ENCODE results near the gene MAN2C1.

Gene MAN2C1

GRCh38 chr15:75371486-75371885 lies 3.1 kb upstream of the MAN2C1 start:
- no peaks in the 10 kb centered on the region for H3K27me3 ChIP-seq (ENCODE audit: insufficient read depth, poor library complexity, severe bottlenecking)
- no peak overlapping the region for H3K4me3 ChIP-seq (ENCODE audit: severe bottlenecking)
- ATAC-seq (ENCODE audit: low read depth), result no peak
- no peak for DNase-seq (ENCODE audit: low spot score)
- H3K36me3 ChIP-seq (ENCODE audit: low read depth), result peaks cover 76% of the 10 kb centered on the region
- peak overlapping the region; percentile 37 for H3K27ac ChIP-seq (ENCODE audit: poor library complexity, severe bottlenecking)
- no peak for TF ChIP-seq CTCF (IDR thresholded peaks at IDR 0.05; ENCODE audit: poor library complexity, severe bottlenecking)
- peaks cover 9% of the 10 kb centered on the region for H3K4me1 ChIP-seq (ENCODE audit: insufficient read depth, poor library complexity, severe bottlenecking)
- no peaks in the 10 kb centered on the region for H3K9me3 ChIP-seq (ENCODE audit: severe bottlenecking)

- no peak for ATAC-seq (ENCODE audit: low read depth)
- no peaks in the 10 kb centered on the region for H3K27me3 ChIP-seq (ENCODE audit: insufficient read depth, poor library complexity, severe bottlenecking)
- peak overlapping the region; percentile 84 for H3K27ac ChIP-seq (ENCODE audit: poor library complexity, severe bottlenecking)
- peaks cover 76% of the 10 kb centered on the region for H3K36me3 ChIP-seq (ENCODE audit: low read depth)
- no peak for TF ChIP-seq CTCF (IDR thresholded peaks at IDR 0.05; ENCODE audit: poor library complexity, severe bottlenecking)
- H3K9me3 ChIP-seq (ENCODE audit: severe bottlenecking), result no peaks in the 10 kb centered on the region
- H3K4me1 ChIP-seq (ENCODE audit: insufficient read depth, poor library complexity, severe bottlenecking), result peaks cover 9% of the 10 kb centered on the region
- no peak overlapping the region for H3K4me3 ChIP-seq (ENCODE audit: severe bottlenecking)
- DNase-seq (ENCODE audit: low spot score), result no peak
These were observed 1.6 kb upstream of the MAN2C1 start for GRCh38 chr15:75369897-75370581.

- no peak for TF ChIP-seq CTCF (IDR thresholded peaks at IDR 0.05; ENCODE audit: poor library complexity, severe bottlenecking)
- Histone ChIP-seq H3K9me3 (ENCODE audit: severe bottlenecking) (no peaks in the 10 kb centered on the region), H3K27me3 (ENCODE audit: insufficient read depth, poor library complexity, severe bottlenecking) (no peaks in the 10 kb centered on the region), H3K36me3 (ENCODE audit: low read depth) (peaks cover 73% of the 10 kb centered on the region), H3K4me3 (ENCODE audit: severe bottlenecking) (peak overlapping the region; percentile 79), H3K4me1 (ENCODE audit: insufficient read depth, poor library complexity, severe bottlenecking) (peaks cover 9% of the 10 kb centered on the region), H3K27ac (ENCODE audit: poor library complexity, severe bottlenecking) (peak overlapping the region; percentile 84)
- ATAC-seq (ENCODE audit: low read depth), result peak; percentile 3
- no peak for DNase-seq (ENCODE audit: low spot score)
These were observed 357 bp upstream of the MAN2C1 start for GRCh38 chr15:75368689-75369239.

GRCh38 chr15:75367406-75367912 lies 948 bp downstream of the MAN2C1 start:
- H3K36me3 ChIP-seq (ENCODE audit: low read depth), result peaks cover 68% of the 10 kb centered on the region
- no peaks in the 10 kb centered on the region for H3K27me3 ChIP-seq (ENCODE audit: insufficient read depth, poor library complexity, severe bottlenecking)
- TF ChIP-seq CTCF (IDR thresholded peaks at IDR 0.05; ENCODE audit: poor library complexity, severe bottlenecking), result no peak
- DNase-seq (ENCODE audit: low spot score) (no peak), ATAC-seq (ENCODE audit: low read depth) (no peak)
- peaks cover 9% of the 10 kb centered on the region for H3K4me1 ChIP-seq (ENCODE audit: insufficient read depth, poor library complexity, severe bottlenecking)
- peak overlapping the region; percentile 84 for H3K27ac ChIP-seq (ENCODE audit: poor library complexity, severe bottlenecking)
- no peaks in the 10 kb centered on the region for H3K9me3 ChIP-seq (ENCODE audit: severe bottlenecking)
- peak overlapping the region; percentile 79 for H3K4me3 ChIP-seq (ENCODE audit: severe bottlenecking)

GRCh38 chr15:75367006-75367405 lies 1.4 kb downstream of the MAN2C1 start:
- Histone ChIP-seq H3K9me3 (ENCODE audit: severe bottlenecking) (no peaks in the 10 kb centered on the region), H3K36me3 (ENCODE audit: low read depth) (peaks cover 68% of the 10 kb centered on the region), H3K27ac (ENCODE audit: poor library complexity, severe bottlenecking) (no peak overlapping the region), H3K4me1 (ENCODE audit: insufficient read depth, poor library complexity, severe bottlenecking) (peaks cover 9% of the 10 kb centered on the region), H3K27me3 (ENCODE audit: insufficient read depth, poor library complexity, severe bottlenecking) (no peaks in the 10 kb centered on the region), H3K4me3 (ENCODE audit: severe bottlenecking) (no peak overlapping the region)
- ATAC-seq (ENCODE audit: low read depth) (no peak), DNase-seq (ENCODE audit: low spot score) (no peak)
- TF ChIP-seq CTCF (IDR thresholded peaks at IDR 0.05; ENCODE audit: poor library complexity, severe bottlenecking), result no peak
